PC-3 (cell line): ENCODE data around the gene PCID2. TPM values are rescaled to one million over a fixed set of nuclear protein-coding genes. Genes with fewer than 3 reads are reported as not detected.

Experiments used
- ATAC-seq: fragments of 200-7000 bp; cut with Tn5 transposase; 2 replicates; pipeline ENCODE4 v1.9.1; 2020; ENCODE audit warnings: mild to moderate bottlenecking, moderate library complexity
- BruUV-seq: library from RNA; stranded (reverse); fragments of 400-500 nt; replicated peaks from 2 replicates; lab custom pipeline; 2021; lab: Mats Ljungman, UMichigan
- CTCF ChIA-PET: fragments of 300-600 bp; sonication (Branson Sonifier 250); formaldehyde crosslinking; loops from one replicate; lab custom pipeline; 2022; ENCODE audit warnings: antibody characterized with exemption; lab: Charles Lee
- POLR2A ChIA-PET: fragments of 300-600 bp; sonication (Branson Sonifier 250); formaldehyde crosslinking; loops from one replicate; lab custom pipeline; 2022; ENCODE audit warnings: antibody characterized with exemption; ENCODE audit not compliant: unreplicated experiment; lab: Charles Lee
- DNase-seq: peaks from one replicate; pipeline ENCODE4 v3.0.0-alpha.2; 2015
- H2AFZ ChIP-seq: fragments of 300-600 bp; sonication (generic); 2 replicates; pipeline ENCODE4 v1.6.0; 2016; ENCODE audit warnings: antibody characterized with exemption, low read length
- H3F3A ChIP-seq: fragments of 300-600 bp; sonication (generic); one replicate; pipeline ENCODE4 v1.6.0; 2017; ENCODE audit warnings: antibody characterized with exemption, low read length, control low read depth, mild to moderate bottlenecking; ENCODE audit not compliant: unreplicated experiment
- H3K27ac ChIP-seq: fragments of 300-600 bp; sonication (generic); 2 replicates; pipeline ENCODE4 v1.5.1; 2016; ENCODE audit warnings: mild to moderate bottlenecking, low read length
- H3K27me3 ChIP-seq: fragments of 300-600 bp; sonication (generic); 2 replicates; pipeline ENCODE4 v1.6.1; 2016; ENCODE audit warnings: low read length, mixed read lengths
- H3K36me3 ChIP-seq: fragments of 300-600 bp; sonication (generic); 2 replicates; pipeline ENCODE4 v1.6.1; 2016; ENCODE audit warnings: low read depth, mixed run types, low read length, mixed read lengths
- H3K4me1 ChIP-seq: fragments of 300-600 bp; sonication (generic); 2 replicates; pipeline ENCODE4 v1.5.1; 2016; ENCODE audit warnings: low read length; ENCODE audit not compliant: insufficient read depth
- H3K4me2 ChIP-seq: fragments of 300-600 bp; sonication (generic); 2 replicates; pipeline ENCODE4 v1.6.0; 2016; ENCODE audit warnings: low read length
- H3K4me3 ChIP-seq: fragments of 300-600 bp; sonication (generic); 2 replicates; pipeline ENCODE4 v1.5.1; 2016; ENCODE audit warnings: mild to moderate bottlenecking, low read length, mixed read lengths
- H3K79me2 ChIP-seq: fragments of 300-600 bp; sonication (generic); 2 replicates; pipeline ENCODE4 v1.6.1; 2017; ENCODE audit warnings: low read length, mixed read lengths
- H3K9ac ChIP-seq: fragments of 300-600 bp; sonication (generic); 2 replicates; pipeline ENCODE4 v1.6.0; 2016; ENCODE audit warnings: mild to moderate bottlenecking, low read length
- H3K9me2 ChIP-seq: fragments of 300-600 bp; sonication (generic); replicated peaks from 2 replicates; pipeline ENCODE4 v1.6.1; 2016; ENCODE audit warnings: mixed run types, low read length, mixed read lengths
- H3K9me3 ChIP-seq: fragments of 300-600 bp; sonication (generic); 2 replicates; pipeline ENCODE4 v1.6.1; 2016; ENCODE audit warnings: low read length, mixed read lengths
- H4K20me1 ChIP-seq: fragments of 300-600 bp; sonication (generic); 2 replicates; pipeline ENCODE4 v1.6.1; 2016; ENCODE audit warnings: low read length, mixed read lengths
- EZH2 ChIP-seq: fragments of 300-600 bp; sonication (generic); IDR thresholded peaks from one replicate; pipeline ENCODE4 v1.6.1; 2017; ENCODE audit warnings: antibody characterized with exemption, mild to moderate bottlenecking, low read length; ENCODE audit not compliant: unreplicated experiment
- EZH2phosphoT487 ChIP-seq: fragments of 300-600 bp; sonication (generic); IDR thresholded peaks from 2 replicates; pipeline ENCODE4 v1.6.1; 2018; ENCODE audit warnings: mild to moderate bottlenecking, antibody characterized with exemption, low read length, borderline replicate concordance
- intact Hi-C: fragments of 100-400 bp; cut with micrococcal nuclease; formaldehyde crosslinking; loops from 2 replicates; pipeline ENCODE4 v1.9.0; 2023
- total RNA-seq: library from RNA; depleted of rRNA; stranded (reverse); fragments of >200 nt; gene quantifications from 2 replicates; pipeline ENCODE4 v1.2.3, GENCODE V29; 2014
- TF ChIP-seq, protein P1 (sequence below): fragments of 300-600 bp; sonication (generic); conservative IDR thresholded peaks from 2 replicates; pipeline ENCODE4 v1.5.1; 2017; ENCODE audit warnings: antibody characterized with exemption, low read depth, mild to moderate bottlenecking, low read length

The PCID2 gene
- total RNA-seq, 1 experiment from 2014 or later, result 39.4 TPM

DNA sequence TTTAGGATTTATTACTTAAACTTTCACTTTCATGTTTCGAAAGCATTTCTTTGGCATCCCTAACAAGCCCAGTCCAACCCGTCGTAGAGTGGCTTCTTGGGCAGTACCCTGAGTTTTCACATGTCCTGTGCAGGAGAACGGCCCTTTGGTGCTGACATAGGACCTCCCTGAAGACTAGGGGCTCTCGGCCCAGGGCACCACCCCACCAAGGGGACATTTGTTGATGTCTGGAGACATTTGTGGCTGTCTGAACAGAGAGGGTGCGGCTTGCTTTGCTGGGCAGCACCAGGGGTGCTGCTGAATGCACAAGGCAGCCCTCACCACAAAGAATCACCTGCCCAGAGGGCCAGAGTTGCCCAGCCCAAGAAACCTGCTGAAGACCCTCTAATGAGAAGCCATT lies 31.5 kb upstream of the PCID2 start:
- no TSS peak for BruUV-seq
- Histone ChIP-seq H3K36me3 (peaks cover 13% of the 10 kb centered on the region), H3K4me2 (no peak overlapping the region), H3K9me2 (no peaks in the 10 kb centered on the region), H4K20me1 (no peaks in the 10 kb centered on the region), H2AFZ (no peak overlapping the region), H3K9ac (no peak overlapping the region), H3K79me2 (no peaks in the 10 kb centered on the region), H3K27me3 (no peaks in the 10 kb centered on the region), H3K27ac (no peak overlapping the region), H3F3A (no peaks in the 10 kb centered on the region), H3K9me3 (no peaks in the 10 kb centered on the region), H3K4me3 (no peak overlapping the region), H3K4me1 (no peaks in the 10 kb centered on the region)
- DNase-seq, result no peak
- no peak for TF ChIP-seq EZH2
- TF ChIP-seq, protein P1, sequence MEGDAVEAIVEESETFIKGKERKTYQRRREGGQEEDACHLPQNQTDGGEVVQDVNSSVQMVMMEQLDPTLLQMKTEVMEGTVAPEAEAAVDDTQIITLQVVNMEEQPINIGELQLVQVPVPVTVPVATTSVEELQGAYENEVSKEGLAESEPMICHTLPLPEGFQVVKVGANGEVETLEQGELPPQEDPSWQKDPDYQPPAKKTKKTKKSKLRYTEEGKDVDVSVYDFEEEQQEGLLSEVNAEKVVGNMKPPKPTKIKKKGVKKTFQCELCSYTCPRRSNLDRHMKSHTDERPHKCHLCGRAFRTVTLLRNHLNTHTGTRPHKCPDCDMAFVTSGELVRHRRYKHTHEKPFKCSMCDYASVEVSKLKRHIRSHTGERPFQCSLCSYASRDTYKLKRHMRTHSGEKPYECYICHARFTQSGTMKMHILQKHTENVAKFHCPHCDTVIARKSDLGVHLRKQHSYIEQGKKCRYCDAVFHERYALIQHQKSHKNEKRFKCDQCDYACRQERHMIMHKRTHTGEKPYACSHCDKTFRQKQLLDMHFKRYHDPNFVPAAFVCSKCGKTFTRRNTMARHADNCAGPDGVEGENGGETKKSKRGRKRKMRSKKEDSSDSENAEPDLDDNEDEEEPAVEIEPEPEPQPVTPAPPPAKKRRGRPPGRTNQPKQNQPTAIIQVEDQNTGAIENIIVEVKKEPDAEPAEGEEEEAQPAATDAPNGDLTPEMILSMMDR, result no peak
- no peak for TF ChIP-seq EZH2phosphoT487
- CTCF ChIA-PET, result no interaction called here
- intact Hi-C loops, result no loop called here
- ATAC-seq, result no peak
- POLR2A ChIA-PET, result no interaction called here

DNA sequence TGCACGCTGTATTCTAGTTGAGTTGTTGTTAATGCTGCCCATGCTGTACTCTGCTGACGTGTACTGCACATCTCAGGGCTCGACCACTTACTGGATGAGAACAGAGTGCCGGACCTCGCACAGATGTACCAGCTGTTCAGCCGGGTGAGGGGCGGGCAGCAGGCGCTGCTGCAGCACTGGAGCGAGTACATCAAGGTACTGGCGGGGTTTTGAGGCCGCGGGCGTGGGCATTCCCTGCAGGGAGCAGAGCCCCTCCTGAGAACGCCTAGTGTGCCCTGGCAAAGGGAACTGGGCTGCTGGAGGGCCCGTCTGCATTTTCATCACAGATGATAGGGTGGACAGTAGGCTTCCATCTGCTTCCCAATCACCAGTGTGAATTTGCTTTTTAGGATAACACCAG lies 30.9 kb upstream of the PCID2 start:
- Histone ChIP-seq H3F3A (no peaks in the 10 kb centered on the region), H3K9me3 (no peaks in the 10 kb centered on the region)

DNA sequence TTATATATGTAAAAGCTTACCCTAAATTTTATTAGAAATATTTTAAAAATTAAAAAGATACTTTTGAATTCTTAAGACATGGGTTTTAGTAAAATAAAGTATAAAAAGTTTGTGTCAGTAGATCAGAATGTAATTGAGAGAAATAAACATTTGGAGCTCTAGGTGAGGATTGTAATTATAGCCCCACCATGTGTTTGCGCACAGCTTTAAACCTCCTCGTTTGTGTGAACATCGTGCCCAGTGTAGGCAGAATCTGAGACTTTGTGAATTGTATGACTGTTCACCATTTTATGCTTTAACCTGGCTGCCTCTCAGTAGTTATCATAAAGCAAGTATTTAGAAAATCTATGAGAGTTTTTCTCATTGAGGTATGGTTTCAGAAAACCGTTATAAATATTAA lies 30.1 kb upstream of the PCID2 start:
- Histone ChIP-seq H3K9me3 (no peaks in the 10 kb centered on the region), H2AFZ (no peak overlapping the region), H3K4me1 (no peaks in the 10 kb centered on the region), H3K4me3 (no peak overlapping the region), H3F3A (no peaks in the 10 kb centered on the region), H3K36me3 (peaks cover 1% of the 10 kb centered on the region; the same call in 1 of the 2 replicates), H3K27ac (no peak overlapping the region), H4K20me1 (no peaks in the 10 kb centered on the region), H3K4me2 (no peak overlapping the region), H3K79me2 (no peaks in the 10 kb centered on the region), H3K9me2 (no peaks in the 10 kb centered on the region), H3K9ac (no peak overlapping the region), H3K27me3 (no peaks in the 10 kb centered on the region)
- ChIA-PET CTCF (interaction anchor here (0.6 kb wide), 1 partner anchor 155 kb away, joined by 3 read pairs; no protein-coding TSS in a partner anchor), POLR2A (no interaction called here)
- DNase-seq (no peak), ATAC-seq (no peak)
- BruUV-seq, result no TSS peak
- intact Hi-C loops, result no loop called here
- TF ChIP-seq EZH2, result no peak
- TF ChIP-seq EZH2phosphoT487, result no peak
- TF ChIP-seq, protein P1, result no peak

More for the DNA sequence above, 30.9 kb upstream of the PCID2 start:
- Histone ChIP-seq H2AFZ (no peak overlapping the region), H3K27me3 (no peaks in the 10 kb centered on the region), H3K9ac (no peak overlapping the region), H3K4me1 (no peaks in the 10 kb centered on the region), H3K79me2 (no peaks in the 10 kb centered on the region), H3K4me3 (no peak overlapping the region), H3K27ac (no peak overlapping the region), H3K4me2 (no peak overlapping the region), H3K36me3 (peaks cover 9% of the 10 kb centered on the region), H4K20me1 (no peaks in the 10 kb centered on the region), H3K9me2 (no peaks in the 10 kb centered on the region)
- TF ChIP-seq, protein P1, result no peak
- TF ChIP-seq EZH2 (no peak), EZH2phosphoT487 (no peak)
- ATAC-seq, result no peak
- DNase-seq, result no peak
- BruUV-seq, result no TSS peak
- CTCF ChIA-PET, result no interaction called here
- POLR2A ChIA-PET, result no interaction called here
- intact Hi-C loops, result no loop called here
